Endothelial cell of umbilical vein (primary cell): ENCODE data around the gene PLXDC2.

Experiments used
- CTCF ChIP-seq, 2 donors: IDR thresholded peaks; 1 replicate in 1 of 2; 2 replicates in 1 of 2; pipeline ENCODE4 v1.5.1; 2011; ENCODE audit warnings: low read length in 2 of 2, mild to moderate bottlenecking in 2 of 2, moderate library complexity in 2 of 2, control low read depth in 1 of 2, inconsistent platforms in 1 of 2, low read depth in 1 of 2; ENCODE audit not compliant: insufficient read depth in 1 of 2; ENCODE audit errors: extremely low read depth in 1 of 2
- EZH2 ChIP-seq: IDR thresholded peaks from 2 replicates; pipeline ENCODE4 v1.6.1; 2012; ENCODE audit warnings: borderline replicate concordance, low read depth, mild to moderate bottlenecking, moderate library complexity, low read length, inconsistent platforms; ENCODE audit not compliant: severe bottlenecking
- JUN ChIP-seq: IDR thresholded peaks from 2 replicates; pipeline ENCODE4 v1.6.1; 2011; ENCODE audit warnings: borderline replicate concordance, low read depth; ENCODE audit not compliant: insufficient read length, insufficient read depth
- MAX ChIP-seq: IDR thresholded peaks from 2 replicates; pipeline ENCODE4 v1.6.1; 2011; ENCODE audit not compliant: insufficient read depth, insufficient read length
- POLR2A ChIP-seq: IDR thresholded peaks from 2 replicates; pipeline ENCODE4 v1.6.1; 2012; ENCODE audit warnings: low read depth, mild to moderate bottlenecking, control low read depth, low read length

GRCh38 chr10:20128811-20129210, 312.6 kb downstream of the PLXDC2 start:
- TF ChIP-seq CTCF (IDR thresholded peaks at IDR 0.05; ENCODE audit: extremely low read depth in 1 of 2, insufficient read depth in 1 of 2, low read depth in 1 of 2, low read length in 2 of 2) (no peak), EZH2 (no peak), POLR2A (no peak), MAX (no peak), JUN (no peak)
